ENCODE results near the gene PDE4D.

PDE4D gene

DNA sequence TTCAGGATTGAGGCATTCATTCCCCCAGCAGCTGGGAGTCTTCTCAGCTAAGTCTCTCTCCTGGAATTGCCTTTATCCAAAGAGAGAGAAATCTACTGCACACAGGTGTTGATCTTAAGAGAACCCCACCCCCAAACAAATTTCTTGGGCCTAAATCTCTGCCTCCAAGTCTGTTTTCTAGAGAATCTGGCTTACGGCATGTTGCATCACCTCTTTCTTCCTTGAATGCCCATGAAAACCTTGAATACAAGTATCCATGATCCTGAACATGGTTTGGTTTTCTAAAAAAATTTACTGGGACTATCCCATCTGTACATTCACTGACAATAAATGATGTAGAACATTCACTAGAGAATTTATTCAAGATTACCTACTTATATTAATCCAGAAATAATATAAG, 401.6 kb downstream of the PDE4D start:
- TF ChIP-seq Cebpa-rat (IDR thresholded peaks at IDR 0.05) = no peak
- no peak overlapping the region for H3K4me2 ChIP-seq
- no peaks in the 10 kb centered on the region for H3K4me1 ChIP-seq
- no peak overlapping the region for H3K4me3 ChIP-seq
- no peaks in the 10 kb centered on the region for H3K36me3 ChIP-seq
- H3K27ac ChIP-seq = no peak overlapping the region
- peaks cover 6% of the 10 kb centered on the region for H3K9me3 ChIP-seq
- no peaks in the 10 kb centered on the region for H4K20me1 ChIP-seq
- no peak overlapping the region for H3K9ac ChIP-seq
- no peaks in the 10 kb centered on the region for H3K27me3 ChIP-seq

DNA sequence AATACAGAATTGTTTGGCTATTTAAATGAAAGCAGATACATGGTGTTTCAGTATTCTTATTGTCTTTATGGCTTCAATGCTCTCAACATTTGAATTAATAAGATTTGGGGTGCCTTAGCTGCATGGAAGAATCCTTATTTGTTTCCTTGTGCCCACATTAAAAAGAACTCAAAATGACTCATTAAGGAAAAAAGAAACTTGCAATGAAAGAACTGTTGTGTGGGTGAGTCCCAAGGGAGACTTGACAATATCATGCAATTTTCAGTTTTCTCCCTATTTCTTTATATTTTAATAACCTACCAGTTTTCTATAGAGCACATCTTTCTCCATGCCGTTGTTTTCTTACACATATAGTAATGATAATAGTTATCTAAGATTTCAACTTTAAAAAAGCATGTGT, 404.0 kb downstream of the PDE4D start:
- Histone ChIP-seq H4K20me1 (no peaks in the 10 kb centered on the region), H3K27ac (no peak overlapping the region), H3K4me1 (no peaks in the 10 kb centered on the region), H3K36me3 (no peaks in the 10 kb centered on the region), H3K9ac (no peak overlapping the region), H3K27me3 (no peaks in the 10 kb centered on the region), H3K4me2 (no peak overlapping the region), H3K9me3 (no peaks in the 10 kb centered on the region), H3K4me3 (no peak overlapping the region)
- no peak for TF ChIP-seq Cebpa-rat (IDR thresholded peaks at IDR 0.05)

DNA sequence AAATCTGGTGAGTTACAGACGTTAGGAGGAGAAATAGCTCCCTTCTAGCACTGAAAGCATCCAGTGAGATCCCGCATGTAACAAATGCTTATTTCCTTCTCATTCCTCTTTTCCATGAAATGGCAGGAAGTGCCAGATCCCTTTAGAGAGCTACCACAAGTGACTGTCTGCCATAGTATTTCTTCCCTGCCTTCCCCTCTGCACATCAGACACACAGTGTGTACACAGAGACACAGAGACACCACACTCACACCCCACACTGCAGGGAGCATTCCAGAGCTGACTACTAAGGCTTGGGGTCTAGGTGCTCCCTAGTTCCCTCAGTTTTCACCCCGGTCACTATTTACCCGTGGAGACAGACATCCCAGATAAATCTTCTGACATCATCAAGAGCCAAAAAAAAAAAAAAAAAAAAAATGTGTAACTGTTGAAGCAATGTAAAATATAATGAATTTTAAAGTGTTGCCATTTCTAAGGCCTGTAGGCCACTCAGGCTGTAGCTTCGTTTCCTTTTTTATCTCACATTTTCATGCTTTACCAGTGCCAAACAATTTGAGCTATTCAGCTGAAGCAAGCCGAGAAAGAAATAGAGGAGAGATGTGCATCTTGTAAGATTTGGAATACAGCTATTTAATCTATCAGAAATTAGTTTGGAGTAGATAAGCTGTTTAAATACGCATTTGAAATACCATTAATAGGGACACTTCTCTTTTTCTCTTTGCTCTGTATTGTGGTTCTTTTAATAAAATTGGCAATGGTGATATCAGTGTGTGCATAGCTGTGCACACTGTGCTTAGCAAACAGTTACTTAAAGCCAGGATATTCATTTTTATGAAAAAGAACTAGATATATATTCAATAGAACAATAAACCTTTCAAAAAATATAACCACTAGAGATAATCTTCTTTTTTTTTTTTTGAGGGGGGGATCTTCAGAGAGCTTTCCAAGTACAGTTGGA, 405.5 kb downstream of the PDE4D start:
- H3K9me3 ChIP-seq = no peaks in the 10 kb centered on the region
- H3K4me2 ChIP-seq = no peak overlapping the region
- no peak overlapping the region for H3K4me3 ChIP-seq
- no peaks in the 10 kb centered on the region for H3K27me3 ChIP-seq
- H3K36me3 ChIP-seq = no peaks in the 10 kb centered on the region
- no peaks in the 10 kb centered on the region for H3K4me1 ChIP-seq
- H3K9ac ChIP-seq = no peak overlapping the region
- H3K27ac ChIP-seq = no peak overlapping the region
- no peaks in the 10 kb centered on the region for H4K20me1 ChIP-seq
- no peak for TF ChIP-seq Cebpa-rat (IDR thresholded peaks at IDR 0.05)

DNA sequence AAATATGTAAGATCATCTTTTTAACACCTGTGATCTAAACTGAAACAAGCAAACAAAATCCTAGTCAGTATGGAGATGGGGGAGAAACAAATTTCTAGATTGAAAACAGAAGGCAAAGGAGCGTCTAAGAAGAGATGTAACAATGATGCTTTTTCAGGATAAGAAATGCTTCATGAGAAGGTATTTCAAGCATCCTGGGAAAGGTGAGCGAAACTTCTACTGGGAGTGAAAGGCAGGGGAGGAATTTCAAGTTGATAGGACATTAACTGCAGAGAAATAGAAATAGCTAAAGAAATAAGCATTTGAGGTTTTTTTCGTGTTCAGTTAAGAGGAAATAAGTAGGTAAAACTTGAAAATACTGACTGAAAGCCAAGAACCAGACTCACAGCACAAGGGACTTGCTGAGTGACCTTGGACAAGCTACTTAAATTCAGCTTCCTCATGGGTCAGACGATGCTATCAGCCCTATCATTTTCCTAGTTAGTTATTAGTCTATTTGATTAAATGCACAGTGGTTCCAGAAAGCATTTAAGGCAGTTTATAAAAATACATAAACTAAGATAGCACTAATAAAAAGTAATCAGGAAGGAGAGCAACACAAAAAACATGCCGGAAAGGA, 406.3 kb downstream of the PDE4D start:
- no peaks in the 10 kb centered on the region for H3K27me3 ChIP-seq
- TF ChIP-seq Cebpa-rat (IDR thresholded peaks at IDR 0.05) = no peak
- no peaks in the 10 kb centered on the region for H3K9me3 ChIP-seq
- no peak overlapping the region for H3K4me3 ChIP-seq
- no peaks in the 10 kb centered on the region for H4K20me1 ChIP-seq
- H3K4me2 ChIP-seq = no peak overlapping the region
- no peak overlapping the region for H3K9ac ChIP-seq
- H3K4me1 ChIP-seq = no peaks in the 10 kb centered on the region
- H3K36me3 ChIP-seq = no peaks in the 10 kb centered on the region
- H3K27ac ChIP-seq = no peak overlapping the region

DNA sequence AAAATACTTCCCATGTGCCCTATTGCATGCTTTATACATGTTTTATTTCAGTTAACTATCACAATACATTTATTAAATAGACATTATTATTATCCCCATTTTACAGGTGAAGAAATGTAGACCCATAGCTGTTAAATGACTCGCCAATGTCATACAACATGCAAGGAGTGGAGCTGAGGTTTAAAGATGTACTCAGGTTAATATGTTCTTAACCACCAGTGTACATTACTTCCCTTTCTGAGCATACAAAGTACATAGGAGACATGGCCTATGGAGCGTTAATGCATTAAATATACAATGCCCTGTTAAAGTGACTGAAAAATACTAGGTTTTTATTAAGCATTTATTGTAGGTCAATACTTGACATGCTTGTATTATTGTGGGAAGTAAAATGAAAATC, 407.0 kb downstream of the PDE4D start:
- H3K9me3 ChIP-seq = no peaks in the 10 kb centered on the region
- H3K4me1 ChIP-seq = no peaks in the 10 kb centered on the region
- no peak overlapping the region for H3K4me2 ChIP-seq
- no peak overlapping the region for H3K9ac ChIP-seq
- TF ChIP-seq Cebpa-rat (IDR thresholded peaks at IDR 0.05) = no peak
- no peaks in the 10 kb centered on the region for H3K27me3 ChIP-seq
- H3K36me3 ChIP-seq = no peaks in the 10 kb centered on the region
- no peaks in the 10 kb centered on the region for H4K20me1 ChIP-seq
- H3K4me3 ChIP-seq = no peak overlapping the region
- H3K27ac ChIP-seq = no peak overlapping the region

DNA sequence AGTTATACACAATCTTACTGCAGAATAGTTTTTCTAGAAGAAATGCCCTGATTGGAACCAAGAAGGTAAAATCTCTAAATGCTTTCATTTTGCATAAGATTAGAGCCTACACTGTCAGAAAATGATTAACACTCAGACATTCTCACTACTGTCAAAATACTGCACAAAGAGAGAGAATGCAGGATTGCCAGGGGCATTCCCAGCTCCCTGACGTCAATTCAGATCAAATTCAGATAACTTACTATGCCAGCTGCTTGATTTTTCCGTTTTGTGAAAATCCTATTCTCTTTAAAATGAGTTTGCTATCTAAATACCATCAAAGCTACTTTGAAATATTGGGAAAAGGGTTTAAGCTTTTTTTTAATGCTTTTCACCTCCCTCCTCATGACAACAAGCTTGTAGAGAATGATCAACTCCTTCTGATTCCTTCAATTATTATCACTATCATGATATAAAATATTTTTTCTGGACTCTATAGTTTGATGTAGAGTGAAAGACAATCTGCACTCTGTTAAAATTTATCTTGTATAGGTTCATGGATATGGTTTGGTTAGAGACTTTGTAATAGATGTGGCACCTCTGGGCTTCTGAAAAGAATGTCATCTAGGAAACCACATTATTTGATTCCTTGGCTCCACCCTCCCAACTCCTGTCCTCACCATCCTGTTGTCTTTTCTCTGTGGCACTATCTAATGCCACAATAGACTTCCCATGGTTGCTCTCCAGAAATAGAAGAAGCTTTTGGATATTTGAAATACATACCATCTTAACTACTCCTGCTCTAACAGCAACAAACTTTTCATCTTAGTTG, 407.7 kb downstream of the PDE4D start:
- H3K27ac ChIP-seq = no peak overlapping the region
- H3K27me3 ChIP-seq = no peaks in the 10 kb centered on the region
- H3K4me1 ChIP-seq = no peaks in the 10 kb centered on the region
- H3K36me3 ChIP-seq = no peaks in the 10 kb centered on the region
- H3K9me3 ChIP-seq = no peaks in the 10 kb centered on the region
- no peak overlapping the region for H3K4me2 ChIP-seq
- TF ChIP-seq Cebpa-rat (IDR thresholded peaks at IDR 0.05) = no peak
- no peaks in the 10 kb centered on the region for H4K20me1 ChIP-seq
- H3K9ac ChIP-seq = no peak overlapping the region
- H3K4me3 ChIP-seq = no peak overlapping the region

DNA sequence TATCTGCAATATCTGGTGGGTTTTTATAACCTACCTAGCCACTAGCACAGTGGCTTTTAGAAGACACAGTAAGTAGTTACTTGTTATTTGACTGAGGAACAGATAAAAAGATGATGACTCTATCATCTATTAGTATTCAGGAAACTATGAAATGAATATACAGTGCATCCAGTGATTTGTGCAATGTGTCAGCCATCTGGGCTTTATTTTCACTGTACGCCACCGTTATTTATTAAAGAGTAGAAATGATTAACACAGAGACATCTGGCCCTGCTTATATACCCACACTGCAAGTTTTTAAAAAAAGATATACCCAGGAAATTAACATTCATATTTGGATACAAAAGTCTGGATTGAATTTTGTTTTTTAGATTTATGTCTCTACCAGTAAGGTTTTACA, 408.4 kb downstream of the PDE4D start:
- H4K20me1 ChIP-seq = no peaks in the 10 kb centered on the region
- H3K9ac ChIP-seq = no peak overlapping the region
- no peak overlapping the region for H3K27ac ChIP-seq
- no peaks in the 10 kb centered on the region for H3K27me3 ChIP-seq
- no peak for TF ChIP-seq Cebpa-rat (IDR thresholded peaks at IDR 0.05)
- no peaks in the 10 kb centered on the region for H3K4me1 ChIP-seq
- no peaks in the 10 kb centered on the region for H3K36me3 ChIP-seq
- H3K9me3 ChIP-seq = no peaks in the 10 kb centered on the region
- no peak overlapping the region for H3K4me3 ChIP-seq
- H3K4me2 ChIP-seq = no peak overlapping the region

DNA sequence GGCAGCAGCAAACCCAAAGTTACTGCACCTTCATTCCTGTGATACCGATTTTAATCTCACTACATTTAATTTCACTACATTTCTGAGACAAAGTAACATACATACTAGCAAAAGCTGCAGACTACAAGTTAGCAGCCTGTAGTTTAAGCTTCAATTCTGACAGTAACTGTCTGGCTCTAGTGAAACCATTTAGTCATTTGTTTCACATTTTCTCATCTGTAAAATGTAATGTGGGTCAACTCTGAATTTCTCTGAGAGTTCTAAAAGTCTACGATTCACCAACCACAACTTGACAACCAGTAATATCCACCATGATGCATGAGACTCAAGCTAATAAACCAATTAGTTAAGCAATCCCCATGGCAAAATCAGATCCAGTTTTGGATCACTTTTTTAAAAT, 408.9 kb downstream of the PDE4D start:
- H3K36me3 ChIP-seq = no peaks in the 10 kb centered on the region
- H3K9ac ChIP-seq = no peak overlapping the region
- H3K4me3 ChIP-seq = no peak overlapping the region
- H3K27ac ChIP-seq = no peak overlapping the region
- no peaks in the 10 kb centered on the region for H3K27me3 ChIP-seq
- H4K20me1 ChIP-seq = no peaks in the 10 kb centered on the region
- H3K4me2 ChIP-seq = no peak overlapping the region
- no peaks in the 10 kb centered on the region for H3K9me3 ChIP-seq
- TF ChIP-seq Cebpa-rat (IDR thresholded peaks at IDR 0.05) = no peak
- H3K4me1 ChIP-seq = no peaks in the 10 kb centered on the region

DNA sequence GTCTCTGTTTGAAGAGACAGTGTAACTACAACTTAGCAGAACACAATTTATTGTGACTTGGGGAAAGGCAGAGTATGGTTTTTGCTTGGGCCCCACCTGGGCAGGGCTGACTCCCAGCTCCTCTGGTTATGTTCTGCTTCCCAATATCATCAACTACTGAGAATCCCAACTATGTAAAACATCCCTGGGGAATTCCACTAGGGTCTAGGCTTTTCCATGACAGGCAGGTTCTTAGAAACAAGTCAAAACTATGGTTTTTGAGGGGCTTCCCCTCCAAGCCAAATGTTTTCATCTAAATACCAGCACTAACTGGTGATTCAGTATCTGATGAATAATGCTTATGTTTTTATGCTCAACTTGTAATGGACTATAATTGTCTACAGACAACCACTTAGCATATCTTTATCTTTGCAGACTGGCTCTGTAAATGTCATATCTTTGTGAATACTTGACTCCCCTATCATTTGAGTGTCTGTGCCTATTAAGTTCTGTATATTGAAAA, 409.5 kb downstream of the PDE4D start:
- Histone ChIP-seq H3K4me3 (no peak overlapping the region), H3K27me3 (no peaks in the 10 kb centered on the region), H3K36me3 (no peaks in the 10 kb centered on the region), H3K9ac (no peak overlapping the region), H3K4me1 (no peaks in the 10 kb centered on the region), H4K20me1 (no peaks in the 10 kb centered on the region), H3K9me3 (no peaks in the 10 kb centered on the region), H3K4me2 (no peak overlapping the region), H3K27ac (no peak overlapping the region)
- TF ChIP-seq Cebpa-rat (IDR thresholded peaks at IDR 0.05) = no peak
